Measurements from ENCODE around the gene ATP23. TPM values are rescaled to one million over a fixed set of nuclear protein-coding genes. Genes with fewer than 3 reads are reported as not detected.

The ATP23 gene
- total and polyA plus RNA-seq, 10 of the 15 experiments (the other 5 are each of a cell fraction or from before 2014, with no cell fraction given), result 1.6 to 28.1 (median 15.1) TPM

DNA sequence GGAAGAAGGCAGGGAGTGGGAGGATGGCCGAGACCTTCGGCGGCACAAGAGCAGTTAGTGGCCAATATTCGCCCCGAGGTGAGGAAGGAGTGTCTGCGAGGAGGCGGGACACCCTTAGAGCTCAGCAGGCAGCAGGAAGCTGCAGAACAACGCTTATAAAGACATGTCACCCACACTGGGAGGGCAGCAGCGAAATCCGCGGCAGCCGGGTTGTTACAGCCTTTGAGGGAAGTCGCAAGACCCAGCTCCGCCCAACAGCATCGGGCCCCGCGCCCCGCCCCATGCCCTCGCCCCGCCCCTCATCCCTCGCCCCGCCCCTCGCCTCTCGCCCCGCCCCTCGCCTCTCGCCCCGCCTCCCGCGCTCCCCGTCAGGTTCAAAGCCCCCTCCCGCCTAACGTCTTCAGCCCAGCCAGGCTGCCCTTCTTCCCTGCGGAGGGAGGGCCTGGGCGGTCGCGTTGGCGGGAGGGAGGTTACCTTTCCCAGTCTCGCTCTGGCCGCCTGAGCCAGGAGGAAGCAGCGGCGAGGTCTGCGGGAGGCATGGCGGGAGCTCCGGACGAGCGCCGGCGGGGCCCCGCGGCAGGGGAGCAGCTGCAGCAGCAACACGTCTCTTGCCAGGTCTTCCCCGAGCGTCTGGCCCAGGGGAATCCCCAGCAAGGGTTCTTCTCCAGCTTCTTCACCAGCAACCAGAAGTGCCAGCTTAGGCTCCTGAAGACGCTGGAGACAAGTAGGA is at the start of gene ATP23 (continued):
- TF ChIP-seq PML (IDR thresholded peaks at IDR 0.05; ENCODE audit: low read length), result peak; percentile 91
- no peak for TF ChIP-seq NFIC (IDR thresholded peaks at IDR 0.05; ENCODE audit: low read depth, low read length)
- TF ChIP-seq, protein P1, sequence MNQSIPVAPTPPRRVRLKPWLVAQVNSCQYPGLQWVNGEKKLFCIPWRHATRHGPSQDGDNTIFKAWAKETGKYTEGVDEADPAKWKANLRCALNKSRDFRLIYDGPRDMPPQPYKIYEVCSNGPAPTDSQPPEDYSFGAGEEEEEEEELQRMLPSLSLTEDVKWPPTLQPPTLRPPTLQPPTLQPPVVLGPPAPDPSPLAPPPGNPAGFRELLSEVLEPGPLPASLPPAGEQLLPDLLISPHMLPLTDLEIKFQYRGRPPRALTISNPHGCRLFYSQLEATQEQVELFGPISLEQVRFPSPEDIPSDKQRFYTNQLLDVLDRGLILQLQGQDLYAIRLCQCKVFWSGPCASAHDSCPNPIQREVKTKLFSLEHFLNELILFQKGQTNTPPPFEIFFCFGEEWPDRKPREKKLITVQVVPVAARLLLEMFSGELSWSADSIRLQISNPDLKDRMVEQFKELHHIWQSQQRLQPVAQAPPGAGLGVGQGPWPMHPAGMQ (IDR thresholded peaks at IDR 0.05; ENCODE audit: borderline replicate concordance), result no peak
- no peak for TF ChIP-seq BMI1 (IDR thresholded peaks at IDR 0.05; ENCODE audit: borderline replicate concordance)
- peak; percentile 57; the same call in 1 of the 2 replicates for TF ChIP-seq BACH1 (IDR thresholded peaks at IDR 0.05; ENCODE audit: borderline replicate concordance)
- TF ChIP-seq ELK1 (IDR thresholded peaks at IDR 0.05; ENCODE audit: low read depth, low read length), result no peak
- no peak for TF ChIP-seq ZNF24 (IDR thresholded peaks at IDR 0.05)
- no peak for TF ChIP-seq RAD21 (IDR thresholded peaks at IDR 0.05; ENCODE audit: insufficient read depth, low read depth, low read length)
- TF ChIP-seq POU2F2 (IDR thresholded peaks at IDR 0.05; ENCODE audit: borderline replicate concordance, low read depth, low read length), result no peak; the same call in 2 of the 3 replicates
- TF ChIP-seq ZSCAN29 (IDR thresholded peaks at IDR 0.05), result no peak; the same call in 1 of the 2 replicates
